Stromal cell of bone marrow (primary cell): Measurements from ENCODE around the gene PKD1L1.
"Not testable (repeated sequence)": the region's sequence is repeated elsewhere in the genome, so short reads cannot be mapped to it uniquely, and the experiment has no call there.

Source experiments
- DNase-seq: peaks from one replicate; pipeline ENCODE4 v3.0.0-alpha.2; 2012; ENCODE audit warnings: low read depth

The PKD1L1 gene

GRCh38 chr7:47948141-47948790 is at the start of gene PKD1L1:
Gene PKD1L1, minus strand, starts transcription at chr7:47948466. Its CDS starts 26 bp downstream, at chr7:47948440.
- no peak for DNase-seq

DNA sequence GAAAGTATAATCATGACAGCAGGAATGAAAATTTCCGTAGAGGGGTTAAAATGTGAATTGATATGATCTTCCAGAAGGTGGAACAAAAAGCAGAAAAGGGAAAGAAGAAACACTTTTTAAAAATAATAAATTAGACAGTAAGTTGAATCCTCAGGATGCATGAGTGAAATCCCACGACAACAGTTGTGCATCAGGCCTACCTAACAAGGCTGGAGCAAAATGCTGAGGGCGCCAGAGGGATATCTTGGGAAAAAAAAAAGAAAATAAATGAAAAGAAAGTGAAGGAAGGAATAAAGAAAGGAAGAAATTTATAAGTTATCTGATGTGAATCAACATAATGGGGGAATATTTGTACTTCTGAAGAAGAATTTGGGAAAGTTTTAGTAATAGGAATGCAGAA is 44.2 kb upstream of the PKD1L1 start:
- no peak for DNase-seq

GRCh38 chr7:47991741-47992311 is 43.6 kb upstream of the PKD1L1 start:
- peak; percentile 49 for DNase-seq

DNA sequence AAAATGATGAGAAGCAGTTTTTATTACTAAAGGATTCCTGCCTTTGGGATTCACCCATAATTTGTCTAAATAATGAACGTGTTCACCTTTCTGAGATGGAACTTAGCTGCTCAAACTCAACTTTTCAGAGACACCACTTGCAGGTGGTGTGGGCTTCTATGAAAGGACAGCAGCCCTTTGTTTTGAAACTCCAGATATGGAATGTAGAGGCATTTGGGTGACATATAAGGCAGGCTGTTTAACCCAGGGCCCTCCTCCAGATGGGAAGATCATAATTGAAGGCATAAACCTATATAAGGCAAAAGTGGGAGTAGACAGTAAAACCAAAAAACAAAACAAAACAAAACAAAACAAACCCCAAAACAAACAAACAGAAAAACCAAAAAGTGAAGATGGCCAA is 43.0 kb upstream of the PKD1L1 start:
- DNase-seq: no peak

DNA sequence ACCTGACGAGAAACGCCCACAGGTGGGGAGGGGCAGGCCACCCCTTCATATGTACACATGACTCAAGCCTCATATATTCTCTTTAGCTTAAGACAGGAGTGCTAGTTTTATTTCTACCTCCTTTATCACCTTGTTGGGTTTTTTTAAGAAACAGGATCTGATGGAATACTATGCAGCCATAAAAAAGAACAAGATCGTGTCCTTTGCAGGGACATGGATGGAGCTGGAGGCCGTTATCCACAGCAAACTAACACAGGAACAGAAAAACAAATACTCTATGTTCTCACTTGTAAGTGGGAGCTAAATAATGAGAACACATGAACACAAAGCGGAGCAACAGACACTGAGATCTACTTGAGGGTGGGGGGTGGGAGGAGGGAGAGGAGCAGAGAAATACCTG is 42.3 kb upstream of the PKD1L1 start:
- DNase-seq: no peak

DNA sequence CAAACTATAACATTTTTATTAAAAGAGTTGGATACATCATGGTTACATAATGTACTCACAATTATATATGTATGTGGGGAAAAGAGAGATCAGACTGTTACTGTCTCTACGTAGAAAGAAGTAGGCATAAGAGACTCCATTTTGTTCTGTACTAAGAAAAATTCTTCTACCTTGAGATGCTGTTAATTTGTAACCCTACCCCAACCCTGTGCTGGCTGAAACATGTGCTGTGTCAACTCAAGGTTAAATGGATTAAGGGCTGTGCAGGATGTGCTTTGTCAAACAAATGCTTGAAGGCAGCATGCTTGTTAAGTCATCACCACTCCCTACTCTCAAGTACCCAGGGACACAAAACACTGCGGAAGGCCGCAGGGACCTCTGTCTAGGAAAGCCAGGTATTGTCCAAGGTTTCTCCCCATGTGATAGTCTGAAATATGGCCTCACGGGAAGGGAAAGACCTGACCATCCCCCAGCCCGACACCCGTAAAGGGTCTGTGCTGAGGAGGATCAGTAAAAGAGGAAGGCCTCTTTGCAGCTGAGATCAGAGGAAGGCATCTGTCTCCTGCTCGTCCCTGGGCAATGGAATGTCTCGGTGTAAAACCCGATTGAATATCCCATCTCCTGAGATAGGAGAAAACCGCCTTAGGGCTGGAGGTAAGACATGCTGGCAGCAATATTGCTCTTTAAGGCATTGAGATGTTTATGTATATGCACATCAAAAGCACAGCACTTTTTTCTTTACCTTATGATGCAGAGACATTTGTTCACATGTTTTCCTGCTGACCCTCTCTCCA is 41.5 kb upstream of the PKD1L1 start:
- DNase-seq: not testable (repeated sequence)

- DNase-seq: no peak
Observed at GRCh38 chr7:47988496-47989386, 40.5 kb upstream of the PKD1L1 start.

GRCh38 chr7:47982610-47983009 is 34.3 kb upstream of the PKD1L1 start:
- no peak for DNase-seq

- DNase-seq: not testable (repeated sequence)
Observed at GRCh38 chr7:47980648-47981047, 32.4 kb upstream of the PKD1L1 start.

GRCh38 chr7:47979832-47980181 is 31.5 kb upstream of the PKD1L1 start:
- DNase-seq: no peak

DNA sequence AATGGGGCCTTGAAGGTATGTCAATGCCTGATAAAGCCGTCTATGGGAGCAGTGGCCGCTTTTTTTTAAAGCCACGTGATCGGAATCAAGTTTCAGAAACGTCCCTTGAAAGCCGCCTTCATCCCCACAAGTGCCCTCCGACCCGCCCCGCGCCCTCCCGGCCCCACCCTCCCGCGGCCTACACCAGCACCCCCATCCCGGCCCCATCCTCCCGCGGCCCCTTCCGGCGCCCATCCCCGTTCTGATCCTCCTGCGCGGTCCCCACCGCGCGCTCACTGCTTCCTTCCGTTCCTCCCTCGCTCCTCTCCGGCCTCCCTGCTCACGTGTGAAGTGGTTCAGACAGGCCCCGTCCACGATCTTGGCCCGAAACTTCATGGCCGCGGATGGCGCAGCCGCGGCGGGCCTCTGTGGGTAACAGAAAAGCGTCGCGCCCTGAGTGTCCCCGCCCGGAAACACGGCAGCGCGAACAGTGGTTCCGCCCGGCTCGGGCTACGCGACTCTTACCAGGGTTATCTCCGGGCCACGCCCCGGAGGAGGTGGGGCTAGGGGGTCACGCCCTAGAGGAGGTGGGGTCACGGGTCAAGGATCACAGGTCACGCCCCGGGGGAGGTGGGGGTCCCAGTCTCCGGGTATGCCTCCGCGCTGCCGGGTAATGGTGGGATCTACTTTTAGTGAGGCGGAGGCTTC is 31.0 kb upstream of the PKD1L1 start, which contains the start of gene HUS1:
TSS of gene HUS1 (minus strand) at position 471 of the 687 bp plus-strand sequence. CDS start at position 375, 96 bp downstream.
- DNase-seq: peak; percentile 75

GRCh38 chr7:47978790-47979144 is 30.5 kb upstream of the PKD1L1 start:
- no peak for DNase-seq

DNA sequence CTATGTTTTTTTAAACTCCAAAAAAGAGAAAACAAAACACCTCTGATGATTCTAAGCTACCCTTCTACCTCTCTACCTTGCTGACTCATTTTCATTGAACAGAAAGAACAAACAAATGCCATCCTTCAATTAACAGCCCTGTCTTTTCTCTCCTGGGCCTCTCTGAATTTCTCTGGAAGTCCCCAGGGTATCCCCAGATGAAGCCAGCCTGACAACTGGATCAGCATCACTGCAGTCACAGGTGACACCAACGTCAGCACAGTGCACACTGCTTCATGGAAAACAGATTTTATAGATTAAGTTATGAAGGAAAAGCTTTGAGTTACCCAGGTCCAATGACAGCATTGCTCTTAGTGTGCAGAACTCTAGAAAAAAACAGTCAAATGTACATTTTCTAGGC is 25.5 kb upstream of the PKD1L1 start:
- DNase-seq: no peak

GRCh38 chr7:47970761-47971160 is 22.5 kb upstream of the PKD1L1 start:
- DNase-seq: no peak

GRCh38 chr7:47968847-47969774 is 20.8 kb upstream of the PKD1L1 start:
- no peak for DNase-seq

DNA sequence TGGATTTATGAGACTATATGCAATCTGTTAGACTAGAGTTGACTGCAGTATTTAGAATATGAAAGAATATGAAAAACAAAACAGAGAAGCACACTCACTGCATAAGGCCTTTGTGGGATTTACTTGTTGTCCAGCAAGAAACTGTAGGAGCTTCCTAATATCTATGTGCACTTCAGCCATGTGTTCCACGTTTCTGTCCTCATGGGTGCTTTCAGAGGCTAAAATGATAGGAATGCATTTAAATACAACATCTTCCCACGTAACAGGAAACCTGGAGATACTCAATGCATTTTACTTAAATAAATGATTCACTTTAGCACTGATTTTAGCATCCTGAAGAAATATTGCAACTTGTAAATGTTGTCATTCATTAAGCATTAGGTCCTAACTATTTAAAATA is 19.4 kb upstream of the PKD1L1 start:
- no peak for DNase-seq

GRCh38 chr7:47967123-47967522 is 18.9 kb upstream of the PKD1L1 start:
- DNase-seq: no peak

GRCh38 chr7:47965456-47965855 is 17.2 kb upstream of the PKD1L1 start:
- no peak for DNase-seq

DNA sequence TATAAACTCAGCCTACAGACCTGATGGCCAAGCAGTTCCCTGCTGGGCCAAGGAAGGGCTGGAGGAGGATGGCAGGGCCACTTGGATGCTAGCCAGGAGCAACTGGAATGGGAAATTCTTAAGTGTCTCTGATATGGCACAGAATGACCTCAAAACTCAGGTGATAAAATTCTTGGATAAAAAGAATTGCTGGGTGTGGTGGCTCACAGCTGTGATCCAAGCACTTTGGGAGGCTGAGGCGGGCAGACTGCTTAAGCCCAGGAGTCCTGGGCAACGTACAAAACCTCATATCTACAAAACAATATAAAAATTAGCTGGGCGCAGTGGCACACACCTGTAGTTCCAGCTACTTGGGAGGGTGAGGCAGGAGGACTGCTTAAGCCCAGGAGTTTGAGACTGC is 14.0 kb upstream of the PKD1L1 start:
- DNase-seq: no peak

- no peak for DNase-seq
Observed at GRCh38 chr7:47957156-47957555, 8.9 kb upstream of the PKD1L1 start.

GRCh38 chr7:47956220-47956619 is 8.0 kb upstream of the PKD1L1 start:
- DNase-seq: no peak
